HEK293T (cell line): Measurements from ENCODE around the gene PACS2.

Experiments used
- CTCF ChIA-PET: fragments of 350-600 bp; formaldehyde crosslinking; extraction: SDS; loops from one replicate; lab custom pipeline; 2021; ENCODE audit warnings: antibody characterized with exemption, inconsistent platforms; lab: Yijun Ruan, JAX
- POLR2A ChIA-PET: fragments of 350-600 bp; formaldehyde crosslinking; extraction: SDS; loops from one replicate; lab custom pipeline; 2020; ENCODE audit warnings: antibody characterized with exemption, inconsistent platforms; lab: Yijun Ruan, JAX
- DNase-seq: peaks from one replicate; pipeline ENCODE4 v3.0.0; 2012; ENCODE audit warnings: mixed read lengths; ENCODE audit errors: extremely low spot score
- ARNT ChIP-seq: fragments of 450-650 bp; IDR thresholded peaks from 2 replicates; pipeline ENCODE4 v1.6.1; 2017; ENCODE audit warnings: mild to moderate bottlenecking
- BHLHE40 ChIP-seq: fragments of 450-650 bp; IDR thresholded peaks from 2 replicates; pipeline ENCODE4 v1.6.1; 2016; ENCODE audit warnings: mild to moderate bottlenecking, moderate library complexity, borderline replicate concordance
- CTBP1 ChIP-seq: fragments of 450-650 bp; IDR thresholded peaks from 2 replicates; pipeline ENCODE4 v1.6.1; 2016; ENCODE audit warnings: borderline replicate concordance
- ELF4 ChIP-seq: fragments of 450-650 bp; IDR thresholded peaks from 2 replicates; pipeline ENCODE4 v1.6.1; 2017; ENCODE audit warnings: antibody characterized with exemption
- FOXA1 ChIP-seq: fragments of 450-650 bp; IDR thresholded peaks from 2 replicates; pipeline ENCODE4 v1.6.1; 2016; ENCODE audit warnings: mild to moderate bottlenecking
- FOXK2 ChIP-seq: fragments of 450-650 bp; IDR thresholded peaks from 2 replicates; pipeline ENCODE4 v1.6.1; 2016; ENCODE audit warnings: mild to moderate bottlenecking
- FOXM1 ChIP-seq: fragments of 450-650 bp; IDR thresholded peaks from 2 replicates; pipeline ENCODE4 v1.6.1; 2017; ENCODE audit warnings: mild to moderate bottlenecking, borderline replicate concordance
- HDGF ChIP-seq: fragments of 450-650 bp; IDR thresholded peaks from 2 replicates; pipeline ENCODE4 v1.6.1; 2017; ENCODE audit warnings: antibody characterized with exemption, borderline replicate concordance
- L3MBTL2 ChIP-seq: fragments of 450-650 bp; conservative IDR thresholded peaks from 2 replicates; pipeline ENCODE4 v1.6.1; 2016; ENCODE audit warnings: mild to moderate bottlenecking
- LEF1 ChIP-seq: fragments of 450-650 bp; IDR thresholded peaks from 2 replicates; pipeline ENCODE4 v1.6.1; 2017; ENCODE audit warnings: mild to moderate bottlenecking, borderline replicate concordance
- NFRKB ChIP-seq: fragments of 450-650 bp; IDR thresholded peaks from 2 replicates; pipeline ENCODE4 v1.6.1; 2016; ENCODE audit warnings: mild to moderate bottlenecking, moderate library complexity
- PKNOX1 ChIP-seq: fragments of 450-650 bp; IDR thresholded peaks from 2 replicates; pipeline ENCODE4 v1.6.1; 2016
- SP1 ChIP-seq: fragments of 450-650 bp; IDR thresholded peaks from 2 replicates; pipeline ENCODE4 v1.6.1; 2017
- SUZ12 ChIP-seq: fragments of 450-650 bp; IDR thresholded peaks from 2 replicates; pipeline ENCODE4 v1.6.1; 2016; ENCODE audit warnings: mild to moderate bottlenecking
- TARDBP ChIP-seq: fragments of 450-650 bp; IDR thresholded peaks from 2 replicates; pipeline ENCODE4 v1.6.1; 2016
- ZNF384 ChIP-seq: fragments of 450-650 bp; IDR thresholded peaks from 2 replicates; pipeline ENCODE4 v1.6.1; 2016

Gene PACS2

GRCh38 chr14:105384041-105384557, 69.6 kb downstream of the PACS2 start:
- POLR2A ChIA-PET: interaction anchor here (0.8 kb wide), 1 partner anchor 14 kb away, joined by 3 read pairs; no protein-coding TSS in a partner anchor
- CTCF ChIA-PET: no interaction called here
- no peak for TF ChIP-seq SUZ12
- TF ChIP-seq ZNF384: no peak
- no peak for TF ChIP-seq ELF4
- TF ChIP-seq FOXM1: no peak
- TF ChIP-seq TARDBP: no peak
- no peak for TF ChIP-seq BHLHE40
- TF ChIP-seq PKNOX1: no peak
- TF ChIP-seq HDGF: no peak
- TF ChIP-seq L3MBTL2: no peak
- no peak for TF ChIP-seq FOXK2
- DNase-seq: no peak

- ChIA-PET POLR2A (interaction anchor here (0.8 kb wide), 1 partner anchor 13 kb away, joined by 3 read pairs; no protein-coding TSS in a partner anchor), CTCF (no interaction called here)
- DNase-seq: no peak
- TF ChIP-seq SUZ12: no peak
- no peak for TF ChIP-seq FOXM1
- no peak for TF ChIP-seq ELF4
- no peak for TF ChIP-seq SP1
- TF ChIP-seq ARNT: no peak
- TF ChIP-seq HDGF: no peak
- no peak for TF ChIP-seq TARDBP
- no peak for TF ChIP-seq FOXK2
- no peak for TF ChIP-seq FOXA1
- no peak for TF ChIP-seq NFRKB
- TF ChIP-seq BHLHE40: no peak
- no peak for TF ChIP-seq PKNOX1
- TF ChIP-seq CTBP1: no peak
- TF ChIP-seq ZNF384: no peak
Measured at GRCh38 chr14:105384605-105385321, 70.2 kb downstream of the PACS2 start.

DNA sequence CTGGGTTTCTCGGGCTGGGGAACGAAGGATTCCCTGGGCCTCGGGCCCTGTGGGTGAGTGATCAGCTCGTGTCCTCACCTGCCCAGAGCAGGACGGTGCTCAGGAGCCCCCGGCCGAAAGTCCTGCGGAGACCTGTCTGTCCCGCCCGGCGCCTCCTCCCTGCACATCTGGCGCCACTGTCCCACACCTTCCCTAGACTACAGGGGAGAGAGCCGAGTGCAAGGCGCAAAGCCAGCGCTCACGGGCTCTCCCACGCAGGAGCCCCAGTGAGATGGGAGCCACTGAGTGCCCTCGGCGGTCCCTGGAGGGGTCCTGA, 70.7 kb downstream of the PACS2 start:
- ChIA-PET POLR2A (no interaction called here), CTCF (no interaction called here)
- TF ChIP-seq HDGF (no peak), FOXM1 (no peak), BHLHE40 (no peak), CTBP1 (no peak), ZNF384 (no peak), SUZ12 (no peak), FOXA1 (no peak), LEF1 (no peak), ARNT (no peak), L3MBTL2 (no peak), PKNOX1 (no peak), FOXK2 (no peak), NFRKB (no peak), ELF4 (no peak), TARDBP (no peak), SP1 (no peak)
- DNase-seq: no peak

GRCh38 chr14:105385698-105386365, 71.3 kb downstream of the PACS2 start:
- ChIA-PET POLR2A (no interaction called here), CTCF (no interaction called here)
- TF ChIP-seq ARNT: no peak
- TF ChIP-seq PKNOX1: no peak
- no peak for TF ChIP-seq LEF1
- no peak for TF ChIP-seq SP1
- DNase-seq: no peak

DNA sequence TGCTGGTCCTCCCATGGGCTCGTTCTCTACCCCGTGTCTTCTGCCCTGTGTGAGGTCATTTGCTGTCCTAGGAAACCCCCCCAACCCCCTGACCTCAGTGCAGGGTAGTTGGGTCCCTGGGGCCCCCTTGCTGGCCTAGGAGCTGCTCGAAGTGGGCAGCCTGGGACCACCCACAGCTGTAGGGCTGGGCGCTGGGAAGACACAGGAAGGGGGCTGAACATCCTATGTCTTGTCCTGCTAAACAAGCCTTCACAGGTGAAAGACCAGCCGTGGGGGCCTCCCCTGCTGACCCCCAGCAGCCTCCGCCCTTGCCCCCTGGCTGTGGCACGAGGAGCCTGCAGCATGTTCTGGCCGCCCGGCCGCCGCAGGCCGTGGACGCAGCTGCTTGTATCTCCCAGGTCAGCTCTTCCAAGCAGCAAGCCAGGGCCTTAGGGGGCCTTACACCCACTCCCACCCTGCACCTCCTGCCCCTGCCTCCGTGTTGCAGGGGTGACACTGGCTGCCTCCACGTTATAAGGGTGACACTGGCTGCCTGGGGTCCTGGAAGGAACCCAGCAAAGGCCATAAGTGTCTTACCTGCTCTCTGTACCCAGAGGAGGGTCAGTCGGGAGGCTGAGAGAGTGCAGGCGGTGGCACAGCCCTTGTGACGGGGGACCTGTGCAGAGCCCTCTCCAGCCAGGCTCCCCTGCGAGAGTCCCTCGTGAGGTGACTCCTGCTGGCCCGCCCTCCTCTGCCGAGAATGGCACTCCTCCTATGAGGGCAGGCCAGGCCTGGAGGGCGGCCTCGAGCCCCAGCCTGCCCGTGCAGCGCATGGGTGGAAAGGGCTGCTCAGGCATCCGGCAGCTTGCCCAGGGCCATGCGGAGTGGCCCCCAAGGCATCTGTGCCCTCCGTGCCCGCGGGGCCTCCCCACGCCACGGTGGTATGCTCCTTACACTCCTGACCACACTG, 72.3 kb downstream of the PACS2 start:
- ChIA-PET POLR2A (no interaction called here), CTCF (no interaction called here)
- DNase-seq: no peak
- TF ChIP-seq ARNT (no peak), FOXA1 (no peak), L3MBTL2 (no peak), FOXM1 (no peak), NFRKB (no peak), HDGF (no peak), ELF4 (no peak), SP1 (no peak)
